Skin epidermis (tissue), 12 donors: Measurements from ENCODE around the gene DOCK7.
"Not testable (repeated sequence)": the region's sequence is repeated elsewhere in the genome, so short reads cannot be mapped to it uniquely, and the experiment has no call there.

ENCODE experiments used
- H3K27ac ChIP-seq, 21 experiments: fragments of 200-600 bp; sonication (generic) in 11 of 21; one replicate each; pipeline ENCODE4 v1.5.0; 2020; ENCODE audit warnings: mild to moderate bottlenecking in 3 of 21, inconsistent platforms in 2 of 21, moderate library complexity in 2 of 21
- H3K4me3 ChIP-seq, 7 experiments: fragments of 200-600 bp; sonication (generic) in 2 of 7; one replicate each; pipeline ENCODE4 v1.5.0; 2020; ENCODE audit warnings: inconsistent platforms in 2 of 7, mild to moderate bottlenecking in 2 of 7, moderate library complexity in 1 of 7

The DOCK7 gene

DNA sequence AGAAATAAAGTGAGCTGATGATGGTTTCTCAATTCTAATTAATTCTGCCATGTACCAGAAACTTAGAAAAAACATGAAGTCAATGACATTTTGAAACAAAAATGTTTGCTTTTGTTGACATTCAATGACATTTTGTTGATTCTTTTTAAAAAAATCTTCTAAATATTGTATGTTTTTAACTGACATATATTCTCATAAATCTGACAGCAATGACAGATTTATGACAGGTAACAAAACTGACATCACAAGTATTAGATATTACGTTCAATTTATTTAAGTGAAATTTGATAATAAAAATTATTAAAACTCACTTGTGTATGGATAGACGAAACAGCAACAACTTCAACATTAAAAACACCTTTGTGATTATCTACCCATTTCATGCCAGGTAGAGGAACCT lies 126.9 kb downstream of the DOCK7 start:
- no peak overlapping the region for H3K4me3 ChIP-seq
- no peak overlapping the region for H3K27ac ChIP-seq

DNA sequence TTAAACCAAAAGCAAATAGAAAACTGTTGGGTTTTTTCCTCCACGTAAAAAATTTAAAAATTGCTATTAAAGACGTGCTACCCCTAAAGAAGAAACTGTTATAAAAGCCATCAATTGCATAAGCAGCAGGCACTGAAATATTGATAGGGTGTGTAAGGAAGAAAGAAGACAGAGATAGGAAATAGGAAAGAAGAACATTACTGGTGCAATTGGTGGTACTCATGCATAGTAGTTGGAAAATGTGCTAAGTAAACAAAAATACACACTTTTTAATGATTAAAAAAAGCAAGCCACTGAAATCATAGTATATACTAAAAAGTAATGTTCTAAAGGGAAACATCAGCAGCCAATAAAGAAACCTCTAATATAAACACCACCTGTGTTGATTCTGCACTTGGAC lies 143.6 kb downstream of the DOCK7 start:
- no peak overlapping the region for H3K27ac ChIP-seq
- H3K4me3 ChIP-seq: no peak overlapping the region

DNA sequence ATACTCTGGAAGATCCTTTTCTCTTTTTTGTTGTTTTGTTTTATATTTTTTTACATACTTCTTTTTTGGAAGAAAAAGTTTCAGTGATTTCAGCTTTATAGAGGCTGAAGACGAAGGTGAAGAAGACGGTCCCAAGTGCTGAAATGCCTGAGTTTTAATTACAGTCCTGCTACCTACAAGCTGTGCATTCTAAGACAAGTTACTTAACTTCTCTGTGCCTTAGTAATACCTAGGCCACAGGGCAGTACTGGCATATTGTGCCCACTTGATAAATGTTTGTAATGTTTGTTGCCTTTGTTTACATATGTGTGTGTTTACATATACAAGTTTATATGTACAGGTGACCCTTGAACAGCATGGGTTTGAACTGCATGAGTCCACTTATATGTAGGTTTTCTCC lies 147.1 kb downstream of the DOCK7 start:
- H3K4me3 ChIP-seq: no peak overlapping the region
- H3K27ac ChIP-seq: no peak overlapping the region

DNA sequence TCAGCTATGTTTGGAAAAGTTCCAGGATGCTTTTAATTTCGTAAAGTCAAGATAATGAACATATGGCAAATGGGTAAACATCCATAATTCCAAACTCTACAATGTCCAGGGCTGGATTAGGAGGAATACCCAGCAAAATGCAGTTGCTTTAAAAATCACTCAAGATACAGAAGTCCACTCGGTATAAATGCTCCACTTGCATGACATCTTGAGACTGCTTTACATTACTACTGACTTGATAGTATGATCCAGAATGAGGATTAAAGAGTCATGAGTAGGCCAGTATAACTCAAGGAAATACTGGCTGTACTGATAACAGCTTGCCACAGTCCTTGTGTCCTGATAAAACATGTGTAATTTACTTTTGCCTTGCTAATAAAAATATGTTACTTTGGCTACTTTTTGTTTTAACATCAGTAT lies 149.1 kb downstream of the DOCK7 start:
- no peak overlapping the region for H3K4me3 ChIP-seq
- no peak overlapping the region for H3K27ac ChIP-seq

DNA sequence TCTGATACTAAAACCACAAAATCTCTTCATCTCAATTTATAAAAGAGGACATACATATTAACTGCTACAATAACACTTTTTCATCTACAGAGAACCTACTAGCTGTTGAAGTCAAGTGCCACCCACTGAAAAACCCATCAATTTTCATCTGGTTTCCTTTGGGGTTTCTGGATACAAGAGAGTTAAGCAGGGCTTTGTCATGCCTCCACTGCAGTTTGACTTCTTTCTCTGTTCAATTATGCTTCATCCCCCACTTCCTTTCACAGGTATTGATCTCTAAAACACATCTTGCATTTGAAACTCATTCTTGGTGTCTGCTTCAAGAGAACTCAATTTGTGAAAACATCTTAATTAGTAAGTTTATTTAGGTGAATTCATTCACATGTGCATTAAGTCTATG lies 151.3 kb downstream of the DOCK7 start:
- Histone ChIP-seq H3K4me3 (no peak overlapping the region), H3K27ac (no peak overlapping the region)

DNA sequence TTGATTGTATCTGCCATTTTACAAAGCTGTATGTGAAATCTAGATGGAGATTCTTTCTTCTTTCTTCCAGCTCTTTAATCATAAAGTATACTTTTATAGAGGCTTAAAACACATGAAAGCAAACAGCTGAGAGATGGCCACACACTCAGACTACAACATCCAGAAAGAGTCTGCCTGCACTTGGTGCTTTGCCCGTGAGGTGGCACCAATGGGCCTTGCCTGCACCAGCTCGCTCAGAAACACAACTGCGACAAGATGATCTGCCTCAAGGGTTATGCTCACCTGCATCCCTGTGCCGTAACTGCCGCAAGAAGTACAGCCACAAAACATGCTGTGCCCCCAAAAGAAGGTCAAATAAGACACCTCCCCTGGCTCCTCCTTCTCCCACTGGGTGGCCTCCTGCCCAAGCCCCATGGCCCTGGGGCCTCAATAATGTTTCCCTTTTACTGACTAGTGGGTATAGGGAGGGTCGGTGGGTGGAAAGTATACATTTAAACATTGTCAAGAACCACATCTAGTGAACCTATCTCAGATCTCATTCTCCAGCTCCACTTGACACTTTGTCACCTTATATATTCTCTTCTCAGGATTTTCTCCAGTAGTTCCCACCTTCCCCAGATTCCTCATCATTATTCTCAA lies 157.6 kb downstream of the DOCK7 start:
- Histone ChIP-seq H3K4me3 (no peak overlapping the region), H3K27ac (no peak overlapping the region)

DNA sequence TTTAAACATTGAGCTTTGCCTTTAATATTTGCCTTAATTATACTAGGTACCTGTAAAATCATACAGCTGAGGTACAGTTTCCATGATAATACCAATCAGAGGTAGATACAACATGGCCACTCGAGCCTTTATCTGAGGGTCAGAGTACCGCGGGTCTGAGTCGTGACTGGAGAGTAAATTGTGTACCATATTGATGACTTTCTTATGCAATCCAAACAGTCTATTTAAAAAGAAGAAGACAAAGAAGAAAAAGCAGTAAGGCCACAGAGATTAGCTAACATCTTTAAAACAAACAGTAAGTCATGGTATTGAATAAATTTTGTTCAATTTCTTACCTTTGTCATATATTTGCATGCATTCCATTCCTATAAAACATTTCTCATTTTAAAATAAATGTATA lies 159.0 kb downstream of the DOCK7 start:
- no peak overlapping the region for H3K4me3 ChIP-seq
- H3K27ac ChIP-seq: no peak overlapping the region

DNA sequence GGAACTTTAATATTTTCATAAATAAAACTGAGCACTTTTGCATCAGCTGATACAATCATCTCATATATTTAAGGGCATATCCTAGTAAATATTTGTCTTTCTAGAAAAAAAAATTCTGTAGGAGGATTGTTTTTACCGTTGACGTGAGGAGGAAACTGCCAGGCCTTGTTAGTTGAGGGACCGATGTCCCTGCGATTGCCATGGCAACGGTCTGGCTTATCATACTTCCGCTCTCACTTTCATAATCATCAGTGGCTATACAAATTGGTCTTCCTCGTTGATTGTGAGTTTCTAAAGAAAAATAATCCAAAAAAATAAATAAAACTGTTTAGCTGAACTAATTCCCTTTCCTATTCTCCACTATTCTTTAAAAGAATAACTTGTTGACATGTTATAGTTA lies 160.2 kb downstream of the DOCK7 start:
- Histone ChIP-seq H3K4me3 (no peak overlapping the region), H3K27ac (no peak overlapping the region)

DNA sequence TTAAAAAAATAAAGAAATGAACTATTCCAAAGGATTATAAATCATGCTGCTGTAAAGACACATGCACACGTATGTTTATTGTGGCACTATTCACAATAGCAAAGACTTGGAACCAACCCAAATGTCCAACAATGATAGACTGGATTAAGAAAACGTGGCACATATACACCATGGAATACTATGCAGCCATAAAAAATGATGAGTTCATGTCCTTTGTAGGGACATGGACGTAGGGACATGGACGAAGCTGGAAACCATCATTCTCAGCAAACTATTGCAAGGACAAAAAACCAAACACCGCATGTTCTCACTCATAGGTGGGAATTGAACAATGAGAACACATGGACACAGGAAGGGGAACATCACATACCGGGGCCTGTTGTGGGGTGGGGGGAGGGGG lies 160.8 kb downstream of the DOCK7 start:
- not testable (repeated sequence) for H3K27ac ChIP-seq

DNA sequence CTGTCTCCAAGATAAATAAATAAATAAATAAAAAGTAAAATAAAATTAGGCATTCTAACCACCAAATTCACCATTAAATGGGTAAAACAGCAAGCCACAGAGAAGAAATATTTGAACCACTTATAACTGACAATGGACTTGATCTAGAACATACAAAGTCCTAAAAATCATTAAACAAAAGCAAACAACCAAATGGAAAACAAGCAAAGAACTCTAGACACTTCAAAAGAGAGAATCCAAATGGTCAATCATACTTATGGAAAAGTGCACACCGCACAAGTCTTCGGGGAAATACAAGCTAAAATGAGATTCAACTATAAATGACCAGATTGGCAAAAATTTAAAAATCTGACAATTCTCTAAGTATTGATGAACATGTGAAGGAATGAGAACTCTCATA lies 164.3 kb downstream of the DOCK7 start:
- Histone ChIP-seq H3K4me3 (no peak overlapping the region), H3K27ac (no peak overlapping the region)

More for the DNA sequence above, 160.8 kb downstream of the DOCK7 start:
- H3K4me3 ChIP-seq: not testable (repeated sequence)

DNA sequence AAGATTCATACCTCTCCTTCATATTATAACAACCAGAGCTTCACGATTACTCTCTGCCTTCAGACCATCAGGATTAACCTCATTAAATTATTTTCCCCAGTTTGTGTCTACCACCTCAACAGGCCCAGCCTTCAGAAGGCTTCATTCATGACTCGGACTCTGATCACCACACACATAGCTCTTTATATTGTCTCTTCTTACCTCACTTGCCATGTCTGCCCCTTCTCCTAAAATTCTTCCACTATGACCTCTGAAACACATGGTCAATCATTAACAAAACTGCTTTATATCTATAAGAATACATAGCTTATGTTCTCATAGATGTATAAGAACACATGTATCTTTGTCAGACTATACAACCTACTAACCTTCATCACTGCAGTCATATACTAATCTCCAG lies 171.6 kb downstream of the DOCK7 start:
- Histone ChIP-seq H3K4me3 (no peak overlapping the region), H3K27ac (no peak overlapping the region)

DNA sequence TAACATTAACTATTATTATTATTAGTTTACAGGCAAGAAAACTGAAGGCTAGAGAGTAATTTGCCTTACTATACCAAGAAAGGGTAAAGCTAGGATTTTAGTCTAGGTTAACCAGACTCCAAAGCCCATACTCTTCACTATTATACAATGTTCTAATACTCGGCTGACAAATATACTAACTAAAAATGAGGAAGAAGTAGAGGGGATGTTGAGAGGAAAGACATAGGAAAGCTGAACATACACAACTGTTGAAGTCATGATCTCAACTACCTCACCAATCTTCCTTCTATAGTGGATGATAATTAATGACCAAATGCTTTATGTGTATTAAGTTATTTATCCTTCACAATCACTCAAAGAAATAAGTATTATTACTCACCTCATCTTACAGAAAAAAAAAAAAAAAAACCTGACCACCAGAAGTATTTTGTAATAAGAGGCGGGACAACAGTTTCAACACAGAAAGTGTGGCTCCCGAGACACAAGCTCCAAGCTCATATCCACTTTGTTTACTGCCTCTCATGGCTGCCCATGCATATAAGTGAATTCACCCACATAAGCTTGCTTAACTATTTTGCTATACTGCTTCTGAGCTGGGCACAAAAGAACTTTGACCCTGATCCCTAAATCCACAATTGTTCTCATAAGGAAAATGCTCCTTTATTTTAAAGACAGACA lies 173.3 kb downstream of the DOCK7 start:
- Histone ChIP-seq H3K27ac (no peak overlapping the region), H3K4me3 (no peak overlapping the region)

DNA sequence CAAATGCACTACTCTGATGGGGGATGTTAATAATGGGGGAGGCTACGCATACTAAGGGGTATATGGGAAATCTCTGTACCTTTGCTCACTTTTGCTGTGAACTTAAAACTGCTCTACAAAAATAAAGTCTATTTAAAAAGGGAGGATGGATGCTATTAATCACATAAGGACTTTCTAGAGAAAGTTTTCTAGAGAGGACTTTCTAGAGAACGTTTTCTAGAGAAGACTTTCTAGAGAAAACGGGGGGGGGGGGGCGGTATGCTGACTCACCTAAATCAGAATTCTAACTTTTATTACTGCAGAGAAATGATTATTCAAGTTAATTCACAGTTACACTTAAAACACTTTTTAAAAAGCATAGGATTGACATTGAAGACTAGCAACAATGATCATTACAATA lies 175.2 kb downstream of the DOCK7 start:
- Histone ChIP-seq H3K27ac (no peak overlapping the region), H3K4me3 (no peak overlapping the region)

DNA sequence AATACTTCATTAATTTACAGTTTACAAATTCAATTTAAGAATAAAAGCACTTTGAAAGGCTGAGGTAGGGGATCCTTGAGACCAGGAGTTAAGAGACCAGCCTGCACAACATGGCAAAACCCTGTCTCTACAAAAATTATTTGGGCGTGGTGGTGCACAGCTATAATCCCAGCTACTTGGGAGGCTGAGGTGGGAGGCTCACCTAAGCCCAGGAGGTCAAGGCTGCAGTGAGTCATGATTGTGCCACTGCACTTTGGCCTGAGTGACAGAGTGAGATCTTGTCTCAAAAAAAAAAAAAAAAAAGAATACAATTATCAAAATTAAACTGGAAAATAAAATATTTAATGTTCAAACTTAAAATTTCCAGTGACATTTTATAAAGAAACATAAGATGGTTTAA lies 179.2 kb downstream of the DOCK7 start:
- no peak overlapping the region for H3K4me3 ChIP-seq
- no peak overlapping the region for H3K27ac ChIP-seq

DNA sequence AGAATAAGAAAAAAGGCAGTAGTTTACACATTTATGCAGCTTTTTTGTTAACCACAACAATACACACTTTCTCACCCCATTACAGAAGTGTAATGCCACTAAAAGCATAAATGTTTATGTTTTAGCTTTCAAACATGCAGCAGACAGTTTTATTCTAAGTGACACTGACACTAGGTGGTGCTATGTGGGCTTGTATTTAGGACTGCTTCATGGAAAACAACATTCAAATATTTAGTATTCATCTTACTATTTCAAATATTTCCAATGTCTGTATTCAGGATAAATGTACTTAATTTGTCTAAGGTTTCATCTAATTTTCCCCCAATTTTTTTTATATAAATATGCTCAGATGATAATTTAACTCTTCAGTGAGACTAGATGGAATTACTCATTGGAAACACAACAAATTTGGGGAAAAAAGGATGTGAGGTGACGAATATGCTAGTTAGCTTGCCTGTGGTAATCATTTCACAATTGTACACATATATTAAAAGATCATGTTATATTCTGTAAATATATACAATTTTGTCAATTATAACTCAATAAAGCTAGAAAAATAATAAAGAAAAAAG lies 179.9 kb downstream of the DOCK7 start:
- Histone ChIP-seq H3K27ac (no peak overlapping the region), H3K4me3 (no peak overlapping the region)

DNA sequence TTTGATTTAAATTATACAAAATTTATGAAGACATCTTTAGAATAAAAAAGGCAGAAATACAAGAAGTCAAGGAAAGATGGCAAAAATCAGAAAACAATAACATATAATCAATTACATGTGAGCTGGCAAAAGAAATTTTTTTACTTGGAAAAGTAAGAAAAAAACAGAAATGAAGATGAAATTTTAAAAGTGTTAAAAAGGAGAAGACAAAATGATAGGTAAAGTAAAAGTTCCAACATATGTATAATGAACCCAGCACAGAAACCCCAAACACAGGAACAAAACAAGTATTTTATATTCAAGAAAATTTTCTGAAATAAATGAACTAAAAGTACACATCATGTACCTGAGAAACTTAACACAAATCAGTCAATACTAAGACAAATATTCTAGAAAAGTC lies 188.0 kb downstream of the DOCK7 start:
- Histone ChIP-seq H3K4me3 (no peak overlapping the region), H3K27ac (no peak overlapping the region)

DNA sequence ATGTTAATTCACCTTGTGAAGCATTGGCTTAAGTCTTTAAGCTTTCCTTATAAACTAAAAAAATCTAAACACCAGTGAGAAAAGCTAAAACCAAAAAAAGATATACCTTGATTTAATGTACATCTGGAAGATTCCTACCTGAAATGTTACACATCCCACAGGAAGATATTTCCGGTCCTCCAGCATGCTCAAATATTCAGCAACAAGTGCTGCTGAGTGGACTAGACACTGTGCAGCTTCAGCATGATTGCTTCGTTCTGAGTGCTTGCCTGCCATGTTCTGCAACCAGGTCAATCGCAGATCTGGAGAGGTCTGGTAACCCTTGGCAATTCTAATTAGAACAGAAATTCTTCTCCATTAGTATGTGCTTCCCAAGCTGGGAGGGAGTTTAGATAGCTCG lies 194.0 kb downstream of the DOCK7 start:
- Histone ChIP-seq H3K27ac (no peak overlapping the region), H3K4me3 (no peak overlapping the region)

DNA sequence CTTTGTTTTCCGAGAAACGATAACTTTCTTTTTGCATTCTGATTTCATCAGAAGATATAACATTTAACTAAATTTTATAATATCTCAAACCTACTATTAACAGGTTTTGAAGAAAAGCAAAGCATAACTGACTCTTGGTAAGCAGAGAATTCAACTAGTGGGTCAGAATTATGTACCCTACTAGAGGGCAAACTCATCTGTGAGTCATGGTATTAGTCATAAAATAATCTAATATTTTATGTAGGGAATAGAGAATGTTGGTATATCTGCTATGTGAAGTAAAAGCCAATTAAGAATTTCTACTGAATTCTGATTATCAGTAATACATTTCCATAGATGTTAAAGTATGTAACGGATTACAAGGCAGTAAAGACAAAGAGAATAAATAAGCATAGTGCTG lies 194.5 kb downstream of the DOCK7 start:
- no peak overlapping the region for H3K4me3 ChIP-seq
- H3K27ac ChIP-seq: no peak overlapping the region

DNA sequence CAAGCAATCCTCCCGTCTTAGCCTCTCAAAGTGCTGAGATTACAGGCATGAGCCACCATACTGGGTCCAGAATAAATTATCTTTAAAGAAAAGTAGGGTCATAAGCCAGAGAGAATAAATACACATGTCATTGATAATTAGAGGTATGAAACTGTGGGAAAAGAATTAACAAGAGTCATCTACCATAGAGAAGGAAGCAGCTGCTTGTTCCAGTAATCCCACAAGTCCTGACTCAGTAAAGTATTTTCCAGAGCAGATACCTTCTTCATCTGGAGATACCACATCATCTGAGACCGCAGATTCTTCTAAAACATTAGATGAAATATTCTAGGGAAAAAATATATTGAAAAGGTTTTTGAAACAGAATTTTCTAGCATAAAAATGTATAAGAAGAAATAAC lies 195.7 kb downstream of the DOCK7 start:
- no peak overlapping the region for H3K27ac ChIP-seq
- no peak overlapping the region for H3K4me3 ChIP-seq

DNA sequence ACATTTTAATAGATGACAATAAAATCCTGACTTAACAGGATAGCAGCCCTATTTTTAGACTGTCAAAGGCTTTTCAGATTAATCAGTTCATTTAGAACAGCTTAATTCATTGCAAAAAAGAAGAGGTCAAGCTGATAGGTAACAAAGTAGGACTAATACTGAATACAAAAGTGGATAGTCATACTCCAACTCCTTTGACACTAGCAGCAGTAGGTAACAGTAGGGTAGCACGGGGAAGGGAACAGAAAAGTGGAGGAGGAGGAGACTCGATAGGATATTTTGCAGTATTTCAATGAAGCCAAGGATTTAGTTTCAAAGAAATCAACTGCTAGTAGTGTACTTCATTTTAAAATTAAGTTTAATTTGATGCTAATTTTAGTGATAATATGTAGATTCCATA lies 200.2 kb downstream of the DOCK7 start:
- Histone ChIP-seq H3K4me3 (no peak overlapping the region), H3K27ac (no peak overlapping the region)

DNA sequence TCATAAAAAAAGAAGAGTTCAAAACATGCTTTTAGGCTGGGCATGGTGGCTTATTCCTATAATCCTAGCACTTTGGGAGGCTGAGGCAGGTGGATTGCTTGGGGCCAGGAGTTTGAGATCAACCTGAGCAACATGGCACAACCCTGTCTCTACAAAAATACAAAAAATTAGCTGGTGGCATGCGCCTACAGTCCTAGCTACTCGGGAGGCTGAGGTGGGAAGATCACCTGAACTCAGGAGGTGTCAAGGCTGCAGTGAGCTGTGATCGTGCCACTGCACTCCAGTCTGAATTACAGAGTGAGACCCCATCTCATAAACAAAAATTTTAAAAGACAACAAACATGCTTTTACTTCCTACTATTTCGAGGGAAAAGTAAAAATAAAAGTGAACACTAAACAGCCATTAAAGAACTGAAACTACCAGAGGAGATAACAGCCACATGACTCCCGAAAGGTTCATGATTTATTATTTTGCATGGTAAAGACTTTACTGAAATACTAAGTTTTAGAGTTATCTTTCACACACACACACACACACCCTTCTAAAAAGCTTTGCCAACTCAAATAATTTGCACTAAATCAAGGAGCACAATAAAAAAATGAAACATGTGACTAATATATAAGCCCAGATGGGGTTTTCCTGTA lies 203.2 kb downstream of the DOCK7 start:
- no peak overlapping the region for H3K27ac ChIP-seq
- H3K4me3 ChIP-seq: no peak overlapping the region
